OCI-LY1 (cell line): ENCODE measurements around the gene HEXIM1.

Experiments
- CTCF ChIP-seq: fragments of 200-600 bp; sonication (generic), shearing (Covaris generic); IDR thresholded peaks from 2 replicates; pipeline ENCODE4 v1.5.1; 2017; ENCODE audit warnings: mild to moderate bottlenecking, antibody characterized with exemption, low read length, moderate library complexity, mixed read lengths
- EZH2 ChIP-seq: fragments of 200-600 bp; sonication (generic), shearing (Covaris generic); IDR thresholded peaks from 2 replicates; pipeline ENCODE4 v1.8.0; 2017; ENCODE audit warnings: borderline replicate concordance, mixed run types, mild to moderate bottlenecking, antibody characterized with exemption, low read length, moderate library complexity, mixed read lengths

- no peak for TF ChIP-seq CTCF
- no peak for TF ChIP-seq EZH2
Observed at GRCh38 chr17:45129940-45130680, 18.2 kb upstream of the HEXIM1 start.
